B cell (primary cell): ENCODE results near the gene DLX2. TPM values are rescaled to one million over a fixed set of nuclear protein-coding genes. Genes with fewer than 3 reads are reported as not detected.
"Not testable (repeated sequence)": the region's sequence is repeated elsewhere in the genome, so short reads cannot be mapped to it uniquely, and the experiment has no call there.

Source experiments
- ATAC-seq: fragments of 200-7000 bp; cut with Tn5 transposase; one replicate; pipeline ENCODE4 v1.10.0; 2021; ENCODE audit warnings: low read depth, mild to moderate bottlenecking, moderate number of reproducible peaks, moderate library complexity
- CTCF ChIA-PET: fragments of 350-600 bp; sonication (Branson Sonifier 250); formaldehyde crosslinking; loops from one replicate; lab custom pipeline; 2021; ENCODE audit warnings: antibody characterized with exemption, inconsistent platforms; lab: Charles Lee
- POLR2A ChIA-PET: fragments of 350-600 bp; sonication (Branson Sonifier 250); formaldehyde crosslinking; loops from one replicate; lab custom pipeline; 2021; ENCODE audit warnings: antibody characterized with exemption; lab: Charles Lee
- DNase-seq: peaks from one replicate; pipeline ENCODE4 v3.0.0; 2013
- H2AFZ ChIP-seq: 2 replicates; pipeline ENCODE4 v1.6.1; 2012; ENCODE audit warnings: mild to moderate bottlenecking, low read depth, low read length; ENCODE audit not compliant: insufficient read depth, poor library complexity, severe bottlenecking
- H3K27ac ChIP-seq, 2 donors: 1 replicate in 1 of 2; 2 replicates in 1 of 2; pipeline ENCODE4 v1.5.1; 2012 to 2013; ENCODE audit warnings: low read length in 2 of 2, mild to moderate bottlenecking in 2 of 2, moderate library complexity in 1 of 2
- H3K27me3 ChIP-seq, 4 experiments: fragments of 200-600 bp in 1 of 4; sonication (generic) in 1 of 4; replicated peaks in 1 of 4; 1 replicate in 2 of 4; 2 replicates in 2 of 4; pipeline versions ENCODE4 v1.6.1 to v1.7.0; 2013 to 2016; ENCODE audit warnings: low read length in 3 of 4, mild to moderate bottlenecking in 2 of 4, mixed read lengths in 1 of 4, moderate library complexity in 1 of 4; ENCODE audit not compliant: insufficient read depth in 4 of 4, control insufficient read depth in 3 of 4; ENCODE audit errors: control extremely low read depth in 1 of 4
- H3K36me3 ChIP-seq, 2 experiments: replicated peaks in 1 of 2; 1 replicate in 1 of 2; 2 replicates in 1 of 2; pipeline versions ENCODE4 v1.6.1 to v1.7.1; 2013; ENCODE audit warnings: low read length in 1 of 2; ENCODE audit not compliant: insufficient read depth in 2 of 2, control insufficient read depth in 1 of 2; ENCODE audit errors: control extremely low read depth in 1 of 2, extremely low read depth in 1 of 2
- H3K4me1 ChIP-seq, 2 donors: fragments of 200-600 bp in 1 of 2; sonication (generic) in 1 of 2; 1 replicate in 1 of 2; 2 replicates in 1 of 2; pipeline versions ENCODE4 v1.5.1 to v1.6.1; 2013 to 2017; ENCODE audit warnings: low read length in 2 of 2; ENCODE audit not compliant: control insufficient read depth in 2 of 2, insufficient read depth in 2 of 2
- H3K4me2 ChIP-seq: replicated peaks from 2 replicates; pipeline ENCODE3; 2012; ENCODE audit warnings: mild to moderate bottlenecking, low read depth, low read length; ENCODE audit not compliant: poor library complexity, severe bottlenecking
- H3K4me3 ChIP-seq, 5 experiments: fragments of 200-600 bp in 1 of 5; sonication (generic) in 1 of 5; 1 replicate in 3 of 5; 2 replicates in 2 of 5; pipeline versions ENCODE4 v1.5.1 to v1.7.0; 2011 to 2016; ENCODE audit warnings: low read length in 4 of 5, mild to moderate bottlenecking in 4 of 5, low read depth in 2 of 5, control low read depth in 1 of 5, moderate library complexity in 1 of 5; ENCODE audit not compliant: insufficient read depth in 1 of 5; ENCODE audit errors: control extremely low read depth in 1 of 5, extremely low read depth in 1 of 5
- H3K79me2 ChIP-seq: fragments of 200-600 bp; sonication (generic); one replicate; pipeline ENCODE4 v1.6.0; 2016; ENCODE audit warnings: low read length; ENCODE audit not compliant: control insufficient read depth, insufficient read depth
- H3K9ac ChIP-seq: fragments of 200-600 bp; sonication (generic); 2 replicates; pipeline ENCODE4 v1.6.1; 2017; ENCODE audit warnings: mild to moderate bottlenecking, low read length, moderate library complexity
- H3K9me3 ChIP-seq, 3 donors: one replicate each; pipeline versions ENCODE4 v1.6.1 to v1.7.1; 2013; ENCODE audit warnings: low read length in 2 of 3; ENCODE audit not compliant: control insufficient read depth in 2 of 3, insufficient read depth in 1 of 3; ENCODE audit errors: control extremely low read depth in 1 of 3
- H4K20me1 ChIP-seq: 2 replicates; pipeline ENCODE4 v1.6.0; 2012; ENCODE audit warnings: mild to moderate bottlenecking, low read length; ENCODE audit not compliant: insufficient read depth, control insufficient read depth, poor library complexity, severe bottlenecking
- H3K27ac Mint-ChIP-seq: one replicate; pipeline ENCODE4 v1.8.0; 2021; ENCODE audit warnings: mixed read lengths
- H3K27me3 Mint-ChIP-seq: one replicate; pipeline ENCODE4 v1.8.0; 2021; ENCODE audit warnings: mixed read lengths
- H3K4me1 Mint-ChIP-seq: one replicate; pipeline ENCODE4 v1.8.0; 2021; ENCODE audit warnings: mixed read lengths
- H3K4me3 Mint-ChIP-seq: one replicate; pipeline ENCODE4 v1.8.0; 2021; ENCODE audit warnings: mixed read lengths
- H3K9me3 Mint-ChIP-seq: one replicate; pipeline ENCODE4 v1.8.0; 2022; ENCODE audit warnings: mixed read lengths; ENCODE audit not compliant: insufficient read depth
- EZH2 ChIP-seq: IDR thresholded peaks from 2 replicates; pipeline ENCODE4 v1.6.1; 2012; ENCODE audit warnings: borderline replicate concordance, low read depth, mild to moderate bottlenecking, moderate library complexity, low read length; ENCODE audit not compliant: insufficient read depth, poor library complexity, severe bottlenecking
- WGBS: methylation state at CpG from one replicate; pipeline ENCODE4 v1.1.5; 2013; ENCODE audit warnings: missing lambda C conversion rate; ENCODE audit not compliant: insufficient coverage; 5-methylcytosine and 5-hydroxymethylcytosine counted together
- intact Hi-C: fragments of 100-400 bp; cut with micrococcal nuclease; formaldehyde crosslinking; loops from one replicate; pipeline ENCODE4 v1.10.0; 2022
- polyA plus RNA-seq: library from polyadenylated mRNA; depleted of rRNA; stranded (reverse); fragments of >200 nt; gene quantifications from 2 replicates; pipeline ENCODE4 v1.2.3, GENCODE V29; 2012
- total RNA-seq, 2 donors: library from RNA; stranded (reverse); fragments of 120-200 nt in 1 of 2; gene quantifications; 1 replicate in 1 of 2; 2 replicates in 1 of 2; pipeline versions ENCODE4 v1.2.3 to v1.2.4, GENCODE V29; 2013 to 2022
- TF ChIP-seq, protein P1 (sequence below): fragments of 200-600 bp; IDR thresholded peaks from one replicate; pipeline ENCODE4 v1.8.0; 2022; ENCODE audit warnings: antibody characterized with exemption, mild to moderate bottlenecking

DLX2 gene
- total and polyA plus RNA-seq, 2 donors (not counting 1 experiment from before 2014, with no cell fraction given): 0.13 to 0.52 TPM

DNA sequence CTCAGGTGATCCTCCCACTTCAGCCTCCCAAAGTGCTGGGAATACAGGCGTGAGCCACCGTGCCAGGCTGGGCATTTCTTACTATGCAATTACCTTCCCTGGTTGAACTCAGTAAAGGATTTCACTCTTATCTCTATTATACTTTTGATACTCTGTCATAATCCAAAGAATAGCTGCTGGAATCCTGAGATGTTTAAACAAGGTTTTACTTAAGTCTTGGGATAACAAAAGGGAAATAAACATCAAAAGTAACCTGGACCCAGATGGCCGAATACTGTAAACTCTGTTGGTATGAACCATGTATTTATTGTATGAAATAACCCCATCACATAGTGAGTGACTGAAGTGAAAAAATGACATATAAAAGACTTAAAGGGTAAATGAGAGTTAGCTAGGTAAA is 11.9 kb upstream of the DLX2 start:
- peaks cover under 1% of the 10 kb centered on the region for H3K4me1 Mint-ChIP-seq
- no peak overlapping the region for H3K27ac ChIP-seq
- H3K4me1 ChIP-seq: peaks cover under 1 to 5% of the 10 kb centered on the region in 2 donors
- H3K36me3 ChIP-seq: no peaks in the 10 kb centered on the region
- intact Hi-C loops: loop anchor here (5.0 kb wide), 1 partner anchor 37 kb away; no protein-coding TSS in a partner anchor
- WGBS: no CpG with 5 or more reads among the region's 3 CpGs
- H3K4me2 ChIP-seq: no peak overlapping the region
- no peak overlapping the region for H3K27ac Mint-ChIP-seq
- H4K20me1 ChIP-seq: no peaks in the 10 kb centered on the region
- H3K9ac ChIP-seq: no peak overlapping the region
- TF ChIP-seq, protein P1, sequence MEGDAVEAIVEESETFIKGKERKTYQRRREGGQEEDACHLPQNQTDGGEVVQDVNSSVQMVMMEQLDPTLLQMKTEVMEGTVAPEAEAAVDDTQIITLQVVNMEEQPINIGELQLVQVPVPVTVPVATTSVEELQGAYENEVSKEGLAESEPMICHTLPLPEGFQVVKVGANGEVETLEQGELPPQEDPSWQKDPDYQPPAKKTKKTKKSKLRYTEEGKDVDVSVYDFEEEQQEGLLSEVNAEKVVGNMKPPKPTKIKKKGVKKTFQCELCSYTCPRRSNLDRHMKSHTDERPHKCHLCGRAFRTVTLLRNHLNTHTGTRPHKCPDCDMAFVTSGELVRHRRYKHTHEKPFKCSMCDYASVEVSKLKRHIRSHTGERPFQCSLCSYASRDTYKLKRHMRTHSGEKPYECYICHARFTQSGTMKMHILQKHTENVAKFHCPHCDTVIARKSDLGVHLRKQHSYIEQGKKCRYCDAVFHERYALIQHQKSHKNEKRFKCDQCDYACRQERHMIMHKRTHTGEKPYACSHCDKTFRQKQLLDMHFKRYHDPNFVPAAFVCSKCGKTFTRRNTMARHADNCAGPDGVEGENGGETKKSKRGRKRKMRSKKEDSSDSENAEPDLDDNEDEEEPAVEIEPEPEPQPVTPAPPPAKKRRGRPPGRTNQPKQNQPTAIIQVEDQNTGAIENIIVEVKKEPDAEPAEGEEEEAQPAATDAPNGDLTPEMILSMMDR: no peak
- no peak for TF ChIP-seq EZH2
- H3K9me3 Mint-ChIP-seq: no peaks in the 10 kb centered on the region
- no peak overlapping the region for H3K4me3 ChIP-seq
- H2AFZ ChIP-seq: no peak overlapping the region
- H3K27me3 Mint-ChIP-seq: peaks cover 42% of the 10 kb centered on the region
- ChIA-PET POLR2A (no interaction called here), CTCF (interaction anchor here (0.6 to 3.1 kb wide), 9 partner anchors 12 to 540 kb away, joined by 3 to 26 read pairs (median 4); no protein-coding TSS in a partner anchor)
- peaks cover 0 to 22% (median 16%) of the 10 kb centered on the region in 4 experiments for H3K27me3 ChIP-seq
- H3K79me2 ChIP-seq: no peaks in the 10 kb centered on the region
- DNase-seq: no peak
- H3K4me3 Mint-ChIP-seq: no peak overlapping the region
- peaks cover 0 to 7% (median 0%) of the 10 kb centered on the region in 3 donors for H3K9me3 ChIP-seq
- ATAC-seq: no peak

DNA sequence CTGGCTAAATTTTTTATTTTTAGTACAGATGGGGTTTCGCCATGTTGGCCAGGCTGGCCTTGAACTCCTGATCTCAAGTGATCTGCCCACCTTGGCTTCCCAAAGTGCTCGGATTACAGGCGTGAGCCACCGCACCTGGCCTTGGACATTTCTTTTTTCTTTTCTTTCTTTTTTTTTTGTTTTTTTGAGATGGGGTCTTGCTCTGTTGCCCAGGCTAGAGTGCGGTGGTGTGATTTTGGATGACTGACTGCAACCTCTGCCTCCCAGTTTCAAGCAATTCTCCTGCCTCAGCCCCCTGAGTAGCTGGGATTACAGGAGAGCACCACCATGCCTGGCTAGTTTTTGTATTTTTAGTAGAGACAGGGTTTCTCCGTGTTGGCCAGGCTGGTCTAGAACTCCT is 11.5 kb upstream of the DLX2 start:
- H3K79me2 ChIP-seq, H3K4me3 Mint-ChIP-seq, ATAC-seq, H3K36me3 ChIP-seq, H4K20me1 ChIP-seq, H3K4me2 ChIP-seq, H3K27ac ChIP-seq, POLR2A ChIA-PET, H3K4me3 ChIP-seq, H3K9ac ChIP-seq, DNase-seq, H3K9me3 Mint-ChIP-seq, H2AFZ ChIP-seq, H3K27ac Mint-ChIP-seq, H3K4me1 ChIP-seq, H3K4me1 Mint-ChIP-seq: not testable (repeated sequence)
- H3K27me3 ChIP-seq: peaks cover 0 to 26% (median 18%) of the 10 kb centered on the region in 4 experiments
- intact Hi-C loops: loop anchor here (5.0 kb wide), 1 partner anchor 37 kb away; no protein-coding TSS in a partner anchor
- CTCF ChIA-PET: interaction anchor here (0.6 to 3.1 kb wide), 16 partner anchors 9 to 540 kb away, joined by 3 to 26 read pairs (median 4); partner anchors contain the start of gene DLX2
- H3K27me3 Mint-ChIP-seq: peaks cover 44% of the 10 kb centered on the region
- peaks cover 0 to 11% (median 0%) of the 10 kb centered on the region in 3 donors for H3K9me3 ChIP-seq
- WGBS: 98% methylated on average over 5 of the region's 6 CpGs
